ENCODE results near the gene SCD5. TPM values are rescaled to one million over a fixed set of nuclear protein-coding genes. Genes with fewer than 3 reads are reported as not detected.

The SCD5 gene
- total and polyA plus RNA-seq, 9 of the 15 experiments (the other 6 are each of a cell fraction or from before 2014, with no cell fraction given), result 0.01 to 0.20 (median 0.03) TPM; not detected in 5

- DNase-seq (ENCODE audit: extremely low read depth in 1 of 4, low spot score in 3 of 4) (peak in 2 of 4 experiments; percentile 35 to 47), FAIRE-seq (peak; percentile 89), ATAC-seq (peak; percentile 98)
- Histone ChIP-seq H3K9me3 (replicated peaks; ENCODE audit: control insufficient read depth, insufficient read depth, low read depth, low read length) (no peaks in the 10 kb centered on the region), H3K4me2 (ENCODE audit: insufficient read depth, low read length) (no peak overlapping the region), H3K4me1 (replicated peaks in 1 of 2; ENCODE audit: control insufficient read depth in 2 of 2, insufficient read depth in 2 of 2, low read length in 2 of 2) (no peaks in the 10 kb centered on the region), H3K36me3 (ENCODE audit: control insufficient read depth, insufficient read depth, low read length) (no peaks in the 10 kb centered on the region), H2AFZ (ENCODE audit: low read depth, low read length) (no peak overlapping the region), H3K9me1 (ENCODE audit: control insufficient read depth, insufficient read depth, low read length) (no peaks in the 10 kb centered on the region), H3K27ac (ENCODE audit: extremely low read depth, low read depth, low read length) (no peak overlapping the region), H3K79me2 (ENCODE audit: control insufficient read depth, insufficient read depth, low read length) (no peaks in the 10 kb centered on the region), H3K27me3 (ENCODE audit: control insufficient read depth in 2 of 2, insufficient read depth in 2 of 2, low read length in 2 of 2) (peaks cover 9 to 21% of the 10 kb centered on the region in 2 experiments; a peak in 4 of 5 replicates), H3K9ac (ENCODE audit: insufficient read depth in 1 of 2, low read depth in 2 of 2, low read length in 2 of 2) (no peak overlapping the region), H4K20me1 (replicated peaks; ENCODE audit: control insufficient read depth, insufficient read depth, low read length) (no peaks in the 10 kb centered on the region), H3K4me3 (no peak overlapping the region)
- intact Hi-C loops (cut with micrococcal nuclease), result no loop called here
- WGBS (ENCODE audit: insufficient coverage, low coverage, missing lambda C conversion rate), result 0% methylated on average over 2 of the region's 2 CpGs
- in situ Hi-C loops (cut with MboI), result no loop called here
- POLR2A ChIA-PET, result no interaction called here
- BruUV-seq (replicated peaks), result no TSS peak
- 0 out of 2 replicates have a peak, but pooled peaks have one; percentile 24 for TF ChIP-seq SMC3 (conservative IDR thresholded peaks at IDR 0.05; ENCODE audit: insufficient read depth, low read depth, low read length)
- TF ChIP-seq CTCF (IDR thresholded peaks at IDR 0.05 in 2 of 3, conservative IDR thresholded peaks at IDR 0.05 in 1 of 3; ENCODE audit: insufficient read depth in 2 of 3, low read depth in 1 of 3, low read length in 3 of 3), result peak; percentile 63 to 71 (median 68)
- TF ChIP-seq ESRRA (IDR thresholded peaks at IDR 0.05; ENCODE audit: borderline replicate concordance, low read depth), result no peak
- no peak for TF ChIP-seq ZNF165 (CRISPR knock-in tag; IDR thresholded peaks at IDR 0.05; ENCODE audit: borderline replicate concordance)
- 0 out of 2 replicates have a peak, but pooled peaks have one; percentile 13 for TF ChIP-seq CREM (IDR thresholded peaks at IDR 0.05; ENCODE audit: low read depth)
- peak; percentile 26 to 51 for TF ChIP-seq RAD21 (CRISPR knock-in tag; conservative IDR thresholded peaks at IDR 0.05 in 1 of 2, IDR thresholded peaks at IDR 0.05 in 1 of 2)
- TF ChIP-seq SAP30 (IDR thresholded peaks at IDR 0.05; ENCODE audit: borderline replicate concordance, insufficient read depth, low read depth, low read length, poor library complexity, severe bottlenecking), result no peak
- CTCF ChIA-PET (ENCODE audit: low intra/inter-chr PET ratio), result interaction anchor here (0.5 to 0.6 kb wide), 2 partner anchors 537 to 1709 kb away, joined by 3 to 4 read pairs; no protein-coding TSS in a partner anchor
Observed at GRCh38 chr4:82721819-82722423, 76.7 kb downstream of the SCD5 start.
